ENCODE measurements around the gene CCL21. TPM values are rescaled to one million over a fixed set of nuclear protein-coding genes. Genes with fewer than 3 reads are reported as not detected.
A peak's percentile ranks its signal among the peaks of the same experiment; 100 is the strongest.

Gene CCL21
- total RNA-seq, 4 donors from 2014 or later, result 6.5 to 207 (median 110) TPM

DNA sequence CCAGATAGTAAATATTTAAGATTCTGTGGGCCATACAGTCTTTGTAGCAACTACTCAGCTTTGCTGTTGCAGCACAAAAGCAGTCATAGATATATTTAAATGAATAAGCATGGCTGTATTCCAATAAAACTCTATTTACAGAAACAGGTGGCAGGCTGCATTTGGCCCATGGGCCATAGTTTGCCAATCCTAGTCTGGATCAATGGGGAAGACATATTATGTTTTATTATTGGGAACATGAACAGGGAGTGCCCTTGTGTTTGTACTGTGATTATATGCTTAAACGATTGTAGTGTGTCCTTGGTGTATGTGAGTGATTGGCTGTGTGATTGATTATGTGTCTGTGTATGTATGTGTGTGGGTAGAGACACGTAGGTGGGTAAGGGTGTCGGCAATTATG, 35.5 kb downstream of the CCL21 start:
- Histone ChIP-seq H3K27me3 (no peaks in the 10 kb centered on the region), H3K36me3 (peaks cover 0 to 17% of the 10 kb centered on the region in 2 donors), H3K27ac (no peak overlapping the region), H3K9me3 (peaks cover 0 to 4% (median 0%) of the 10 kb centered on the region in 3 donors), H3K4me3 (no peak overlapping the region), H3K4me1 (no peaks in the 10 kb centered on the region)
- WGBS, 2 donors (ENCODE audit: low coverage in 1 of 2), result 73 to 81% methylated on average over 2 to 3 of the region's 3 CpGs
- no peak for ATAC-seq
- TF ChIP-seq, protein P1, sequence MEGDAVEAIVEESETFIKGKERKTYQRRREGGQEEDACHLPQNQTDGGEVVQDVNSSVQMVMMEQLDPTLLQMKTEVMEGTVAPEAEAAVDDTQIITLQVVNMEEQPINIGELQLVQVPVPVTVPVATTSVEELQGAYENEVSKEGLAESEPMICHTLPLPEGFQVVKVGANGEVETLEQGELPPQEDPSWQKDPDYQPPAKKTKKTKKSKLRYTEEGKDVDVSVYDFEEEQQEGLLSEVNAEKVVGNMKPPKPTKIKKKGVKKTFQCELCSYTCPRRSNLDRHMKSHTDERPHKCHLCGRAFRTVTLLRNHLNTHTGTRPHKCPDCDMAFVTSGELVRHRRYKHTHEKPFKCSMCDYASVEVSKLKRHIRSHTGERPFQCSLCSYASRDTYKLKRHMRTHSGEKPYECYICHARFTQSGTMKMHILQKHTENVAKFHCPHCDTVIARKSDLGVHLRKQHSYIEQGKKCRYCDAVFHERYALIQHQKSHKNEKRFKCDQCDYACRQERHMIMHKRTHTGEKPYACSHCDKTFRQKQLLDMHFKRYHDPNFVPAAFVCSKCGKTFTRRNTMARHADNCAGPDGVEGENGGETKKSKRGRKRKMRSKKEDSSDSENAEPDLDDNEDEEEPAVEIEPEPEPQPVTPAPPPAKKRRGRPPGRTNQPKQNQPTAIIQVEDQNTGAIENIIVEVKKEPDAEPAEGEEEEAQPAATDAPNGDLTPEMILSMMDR (IDR thresholded peaks at IDR 0.05), result no peak
- TF ChIP-seq POLR2A (IDR thresholded peaks at IDR 0.05) (no peak), EP300 (IDR thresholded peaks at IDR 0.05) (no peak), POLR2AphosphoS5 (IDR thresholded peaks at IDR 0.05) (no peak)

- ATAC-seq, result no peak
- H3K4me1 ChIP-seq, result peaks cover 0 to 22% (median 6%) of the 10 kb centered on the region in 3 donors
- H3K36me3 ChIP-seq, result peaks cover 0 to 29% of the 10 kb centered on the region in 2 donors
- no peaks in the 10 kb centered on the region for H3K27me3 ChIP-seq
- no peak overlapping the region for H3K4me3 ChIP-seq
- no peak overlapping the region for H3K27ac ChIP-seq
- TF ChIP-seq POLR2A (IDR thresholded peaks at IDR 0.05), result no peak
- TF ChIP-seq POLR2AphosphoS5 (IDR thresholded peaks at IDR 0.05), result no peak
- TF ChIP-seq, protein P1 (IDR thresholded peaks at IDR 0.05), result no peak
- TF ChIP-seq EP300 (IDR thresholded peaks at IDR 0.05), result no peak
- H3K9me3 ChIP-seq, result peaks cover 0 to 7% (median 0%) of the 10 kb centered on the region in 3 donors
- 42% methylated on average over 1 of the region's 1 CpG; no CpG with 5 or more reads in 1 of the 2 donors for WGBS, 2 donors (ENCODE audit: low coverage in 1 of 2)
These were observed 38.6 kb downstream of the CCL21 start for GRCh38 chr9:34671307-34671706.

DNA sequence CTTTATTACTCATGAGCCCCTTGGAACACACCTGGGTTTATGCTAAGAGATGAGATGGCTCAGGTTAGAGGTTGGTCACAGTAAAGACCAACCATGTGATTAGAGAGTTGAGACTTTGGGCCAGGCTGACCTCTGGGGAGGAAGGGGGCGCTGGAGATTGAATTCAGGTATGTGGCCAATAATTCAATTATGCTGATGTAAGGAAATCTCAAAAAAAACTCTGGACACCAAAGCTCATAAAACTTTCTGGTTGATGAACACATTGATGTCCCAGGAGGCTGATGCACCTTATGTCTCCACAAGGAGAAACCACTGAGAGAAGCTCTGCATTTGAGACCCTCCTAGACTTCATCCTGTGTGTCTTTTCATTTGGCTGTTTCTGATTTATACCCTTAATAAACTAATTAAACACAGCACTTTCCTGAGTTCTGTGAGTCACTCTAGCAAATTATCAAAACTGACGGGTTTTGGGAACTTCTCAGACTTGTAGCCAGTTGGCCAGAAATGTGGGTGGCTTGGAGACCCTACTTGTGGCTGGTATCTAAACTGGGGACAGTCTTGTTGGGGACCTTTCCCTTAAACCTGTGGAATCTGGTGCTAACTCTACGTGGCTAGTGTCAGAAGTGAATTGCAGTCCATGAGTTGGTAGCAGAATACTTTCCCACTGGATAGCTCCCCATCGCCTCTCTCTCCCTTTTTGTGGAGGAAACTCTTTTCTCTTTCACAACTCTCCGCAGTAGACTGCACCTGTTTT, 40.0 kb downstream of the CCL21 start:
- Histone ChIP-seq H3K36me3 (peaks cover 0 to 23% of the 10 kb centered on the region in 2 donors), H3K27me3 (no peaks in the 10 kb centered on the region), H3K27ac (no peak overlapping the region), H3K4me1 (peaks cover 0 to 27% (median 7%) of the 10 kb centered on the region in 3 donors), H3K9me3 (peaks cover 0 to 7% (median 0%) of the 10 kb centered on the region in 3 donors), H3K4me3 (no peak overlapping the region)
- WGBS, 2 donors (ENCODE audit: low coverage in 1 of 2), result 83 to 96% methylated on average over 3 to 4 of the region's 5 CpGs
- TF ChIP-seq POLR2AphosphoS5 (IDR thresholded peaks at IDR 0.05) (no peak), POLR2A (IDR thresholded peaks at IDR 0.05) (no peak), EP300 (IDR thresholded peaks at IDR 0.05) (no peak)
- TF ChIP-seq, protein P1 (IDR thresholded peaks at IDR 0.05), result no peak
- no peak for ATAC-seq

DNA sequence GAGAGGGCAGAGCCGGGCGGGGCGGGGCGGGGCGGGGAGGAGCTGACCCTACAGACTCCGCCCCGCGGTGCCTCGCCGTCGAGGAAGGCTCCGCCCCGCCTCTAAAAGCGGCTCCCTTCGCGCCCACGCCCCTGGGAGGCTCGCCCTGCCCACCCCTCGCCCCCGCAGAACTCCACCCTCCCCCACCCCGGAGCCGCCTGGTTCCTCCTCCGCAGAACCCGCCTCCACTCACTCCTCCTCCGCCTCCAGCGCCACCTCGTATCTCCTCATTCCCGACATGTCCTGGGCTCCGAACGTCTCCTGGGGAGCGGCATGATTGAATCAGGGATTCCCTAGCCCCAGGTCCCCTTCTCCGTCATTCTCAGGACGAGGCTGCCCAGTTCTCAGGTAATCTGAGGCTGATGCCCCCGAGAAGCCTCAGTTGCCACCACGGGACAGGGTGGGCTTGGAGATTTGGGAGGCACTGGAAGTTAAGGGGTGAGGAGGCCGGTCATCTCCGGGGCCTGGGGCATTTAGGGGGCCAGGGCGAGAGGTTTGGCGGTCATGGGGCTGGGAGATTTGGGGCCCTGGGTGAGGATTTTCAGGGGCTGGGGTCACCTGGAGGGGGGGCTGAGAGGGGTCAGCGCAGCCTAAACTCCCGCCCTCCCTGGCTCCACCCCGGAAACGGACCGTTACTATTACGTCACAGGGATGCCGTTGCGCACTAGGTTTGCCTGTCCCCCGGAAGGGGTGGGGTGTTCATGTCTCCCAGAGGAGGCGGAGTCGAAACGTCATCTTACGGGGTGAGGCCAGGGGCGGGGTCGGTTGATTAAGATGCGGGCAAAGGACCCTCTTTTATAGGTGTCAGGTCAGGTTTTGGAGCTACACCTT, 44.3 kb downstream of the CCL21 start:
- Histone ChIP-seq H3K36me3 (peaks cover 0 to 43% of the 10 kb centered on the region in 2 donors), H3K27ac (peak overlapping the region; percentile 99 to 100 (median 100)), H3K9me3 (peaks cover 0 to 7% (median 0%) of the 10 kb centered on the region in 3 donors), H3K4me3 (peak overlapping the region; percentile 85 to 93), H3K27me3 (no peaks in the 10 kb centered on the region), H3K4me1 (peaks cover 0 to 43% (median 13%) of the 10 kb centered on the region in 3 donors)
- TF ChIP-seq POLR2AphosphoS5 (IDR thresholded peaks at IDR 0.05) (peak; percentile 99), EP300 (IDR thresholded peaks at IDR 0.05) (no peak), POLR2A (IDR thresholded peaks at IDR 0.05) (peak; percentile 92 to 94)
- TF ChIP-seq, protein P1 (IDR thresholded peaks at IDR 0.05), result no peak
- ATAC-seq, result peak; percentile 92
- 0% methylated on average over 8 of the region's 55 CpGs; no CpG with 5 or more reads in 1 of the 2 donors for WGBS, 2 donors (ENCODE audit: low coverage in 1 of 2)
